Renal cortex interstitium (tissue), 11 donors: ENCODE measurements around the gene PPARGC1A. TPM values are rescaled to one million over a fixed set of nuclear protein-coding genes. Genes with fewer than 3 reads are reported as not detected.

Experiments used
- DNase-seq, 11 donors: peaks; one replicate each; pipeline ENCODE4 v3.0.0-alpha.2; 2013; ENCODE audit warnings: low read depth in 9 of 11, low spot score in 4 of 11; ENCODE audit errors: extremely low read depth in 1 of 11
- polyA plus RNA-seq, 3 donors: library from polyadenylated mRNA; unstranded; fragments of 120-200 nt; gene quantifications; one replicate each; pipeline ENCODE4 v1.2.1, GENCODE V29; 2013; ENCODE audit not compliant: insufficient read length in 3 of 3

Gene PPARGC1A
- polyA plus RNA-seq, 3 donors, result 23.3 to 37.3 (median 30.0) TPM

GRCh38 chr4:23887989-23888388, 1.9 kb downstream of the PPARGC1A start:
- no peak for DNase-seq

GRCh38 chr4:23887173-23887572, 2.7 kb downstream of the PPARGC1A start:
- no peak for DNase-seq

DNA sequence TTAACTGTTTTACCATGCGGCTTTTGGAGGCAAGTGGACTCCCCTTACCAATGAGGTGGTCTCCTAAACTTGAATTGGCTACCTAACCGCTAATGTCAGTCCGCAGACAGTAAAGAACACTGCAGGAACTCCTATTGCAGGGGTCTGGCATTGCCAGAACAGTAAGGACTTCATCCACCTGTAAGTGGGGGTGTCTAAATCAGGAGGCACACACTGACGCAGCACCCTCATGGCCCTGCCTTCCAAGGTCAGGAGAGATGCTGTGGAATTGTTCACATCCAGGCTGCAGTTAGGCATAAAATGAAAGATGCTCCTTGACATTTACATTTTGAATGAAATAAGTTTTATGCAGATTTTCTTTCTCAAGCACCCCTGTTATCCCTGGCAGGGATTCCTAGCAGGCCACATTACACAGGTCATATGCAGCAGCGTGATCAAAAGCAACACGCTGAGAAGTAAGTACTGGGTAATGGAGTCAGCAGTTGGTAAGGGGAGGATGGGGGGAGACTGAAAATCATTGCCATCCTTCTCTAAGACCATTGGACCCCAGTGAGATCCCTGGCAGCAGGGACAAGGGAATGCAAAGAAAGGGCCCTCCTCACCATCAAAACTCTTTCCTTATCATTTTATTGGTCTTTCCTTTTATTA, 3.8 kb downstream of the PPARGC1A start:
- no peak for DNase-seq

DNA sequence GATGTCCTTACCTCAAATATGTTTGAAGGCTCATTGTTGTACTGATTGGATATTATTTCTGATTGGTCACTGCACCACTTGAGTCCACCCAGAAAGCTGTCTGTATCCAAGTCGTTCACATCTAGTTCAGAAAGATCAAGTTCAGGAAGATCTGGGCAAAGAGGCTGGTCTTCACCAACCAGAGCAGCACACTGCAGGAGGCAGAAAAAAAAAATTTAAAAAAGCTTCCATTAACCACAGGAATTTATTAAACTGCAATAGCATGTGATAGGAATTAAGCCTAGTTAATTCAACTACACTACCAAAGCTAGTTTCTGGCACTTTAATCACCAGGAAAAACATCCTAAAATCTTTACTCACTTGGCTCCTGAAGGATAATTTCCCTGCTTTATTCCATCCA, 5.1 kb downstream of the PPARGC1A start:
- DNase-seq, result no peak

DNA sequence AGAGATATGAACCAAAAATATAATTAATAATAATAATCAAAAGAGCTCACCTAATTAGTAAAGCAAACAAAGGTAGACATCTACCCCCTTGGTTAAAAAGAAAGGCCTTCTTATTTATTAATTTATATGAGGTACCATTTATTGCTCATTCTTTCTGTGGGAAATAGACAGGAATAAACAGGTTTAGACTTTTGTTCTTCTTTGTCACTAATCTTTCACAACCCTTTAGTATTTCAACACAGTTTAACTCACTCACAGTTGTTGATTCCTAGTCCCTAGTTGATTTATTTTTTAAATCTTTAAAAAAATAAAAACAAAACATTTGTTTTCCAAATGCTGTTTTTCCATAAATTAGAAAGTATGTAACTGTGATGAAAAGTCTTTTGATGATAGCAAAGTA, 5.6 kb downstream of the PPARGC1A start:
- DNase-seq, result no peak

GRCh38 chr4:23882976-23883531, 6.8 kb downstream of the PPARGC1A start:
- no peak for DNase-seq

- no peak for DNase-seq
Observed at GRCh38 chr4:23881674-23882337, 8.0 kb downstream of the PPARGC1A start.

DNA sequence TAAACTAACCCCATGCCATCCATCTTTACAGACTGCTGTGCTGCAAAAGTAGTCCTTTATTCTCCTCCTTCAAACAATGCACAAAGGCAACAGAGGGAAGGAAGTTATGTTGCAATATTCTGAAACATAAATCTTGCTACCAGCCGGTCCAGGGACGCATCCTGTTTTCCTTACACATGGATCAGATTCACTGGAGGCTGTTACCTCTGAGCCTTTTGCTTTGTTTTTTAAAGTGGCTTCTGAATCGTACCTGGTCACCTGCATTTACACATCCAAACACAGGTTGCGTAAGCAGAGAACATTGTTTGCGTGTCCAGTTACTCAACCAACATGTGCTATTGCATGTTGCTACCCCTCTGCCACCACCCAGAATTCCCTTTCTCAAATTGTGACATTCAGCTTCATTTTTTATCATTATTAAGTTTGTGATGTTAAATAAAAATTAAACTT, 8.8 kb downstream of the PPARGC1A start:
- DNase-seq, result no peak

GRCh38 chr4:23878912-23879732, 10.7 kb downstream of the PPARGC1A start:
- DNase-seq, result no peak

DNA sequence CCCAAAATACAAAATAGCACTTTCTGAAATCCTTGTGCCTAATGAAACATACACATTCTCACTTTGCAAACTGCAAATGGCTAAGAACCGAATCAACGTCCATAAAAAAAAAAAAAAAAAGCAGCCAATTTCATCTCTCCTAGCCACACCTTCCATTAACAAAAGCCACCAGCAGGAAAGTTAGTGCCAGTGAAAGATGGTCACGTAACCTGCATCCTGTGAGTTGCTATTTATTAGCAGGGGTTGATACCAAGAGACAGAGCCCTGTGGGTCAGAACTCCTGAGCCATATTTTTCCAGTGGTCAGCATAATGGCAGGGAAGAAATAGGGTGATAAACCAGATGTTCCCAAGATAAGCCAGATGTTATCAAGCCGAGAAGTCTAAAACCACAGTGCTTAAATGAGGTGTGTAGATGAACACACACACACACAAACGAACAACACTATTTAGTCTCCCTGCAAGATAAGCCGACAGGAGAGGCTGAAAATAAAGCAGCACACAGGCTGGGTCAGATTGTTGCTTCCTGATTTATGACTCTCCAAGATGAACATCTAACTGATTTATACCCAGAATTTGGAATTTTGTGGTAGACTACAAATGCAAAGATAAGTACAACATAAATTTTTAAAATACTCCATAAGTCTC, 11.5 kb downstream of the PPARGC1A start:
- no peak for DNase-seq

GRCh38 chr4:23877758-23878229, 12.1 kb downstream of the PPARGC1A start:
- no peak for DNase-seq

GRCh38 chr4:23876418-23877089, 13.3 kb downstream of the PPARGC1A start:
- DNase-seq, result no peak

- DNase-seq, result no peak
Observed at GRCh38 chr4:23875317-23875716, 14.5 kb downstream of the PPARGC1A start.

GRCh38 chr4:23874536-23874901, 15.3 kb downstream of the PPARGC1A start:
- no peak for DNase-seq

DNA sequence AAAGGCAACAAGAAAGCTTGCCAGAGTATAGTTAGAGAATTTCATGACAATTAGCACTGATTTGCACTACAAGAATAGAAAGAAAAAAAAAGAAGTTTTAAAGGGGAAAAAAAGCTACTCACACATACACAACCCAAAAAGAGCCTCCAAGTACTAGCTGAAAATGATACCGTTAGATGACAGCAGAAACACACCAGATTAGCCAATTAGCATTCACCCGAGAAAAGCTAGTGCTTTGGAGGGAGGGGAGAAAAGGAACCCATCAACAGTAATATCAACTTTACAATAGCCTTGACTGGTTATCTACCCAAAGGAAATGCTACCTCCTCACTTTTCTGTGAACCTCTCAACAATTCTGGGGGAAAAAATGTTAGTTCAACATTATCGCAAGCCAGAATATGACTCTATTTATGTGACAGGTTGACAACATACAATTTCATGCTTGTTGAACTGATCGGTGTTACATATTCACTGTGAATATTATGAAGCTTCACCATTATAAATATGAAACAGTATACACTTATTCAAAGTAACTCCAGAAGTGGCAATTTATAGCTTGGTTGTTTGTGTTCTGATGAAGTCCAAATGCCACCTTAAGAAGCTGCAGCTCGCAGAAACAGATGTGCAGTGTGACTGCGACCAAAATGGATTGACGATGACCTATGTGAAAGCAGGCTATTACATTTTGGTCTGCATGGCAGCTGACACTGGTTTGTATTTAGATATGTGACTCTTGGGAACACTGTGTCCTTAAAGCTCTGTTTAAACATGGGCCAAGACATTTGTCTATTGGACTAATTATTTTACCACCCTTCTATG, 15.9 kb downstream of the PPARGC1A start:
- DNase-seq, result no peak

DNA sequence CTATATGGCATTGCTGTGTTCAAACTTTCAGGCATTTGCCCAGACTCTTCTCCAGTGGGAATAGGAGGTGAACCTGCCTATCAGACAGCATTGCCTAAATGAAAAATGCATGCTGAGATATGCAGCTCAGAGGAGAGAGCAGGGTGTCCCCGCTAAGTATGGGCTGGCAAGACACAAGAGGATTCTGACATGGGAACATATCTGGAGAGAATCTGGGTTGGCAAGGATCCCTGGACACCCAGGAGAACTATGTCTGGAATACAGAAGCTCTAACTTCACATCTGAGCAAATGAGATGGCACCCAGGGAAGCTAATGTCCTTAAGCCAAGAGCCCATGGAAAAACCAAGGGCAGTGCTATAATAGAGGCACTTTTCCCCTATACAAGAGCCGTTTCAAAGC, 18.4 kb downstream of the PPARGC1A start:
- no peak for DNase-seq

- DNase-seq, result no peak
Observed at GRCh38 chr4:23866450-23867075, 23.3 kb downstream of the PPARGC1A start.
